Stimulated activated CD4-positive, alpha-beta T cell treated with anti-CD3 and anti-CD28 coated beads, TNF-alpha, amount 100 ng/mL, for 4 hours (primary cell): ENCODE data around the gene TPCN2.
"Not testable (repeated sequence)": the region's sequence is repeated elsewhere in the genome, so short reads cannot be mapped to it uniquely, and the experiment has no call there.

Experiments
- DNase-seq, 3 experiments: peaks; one replicate each; pipeline ENCODE4 v3.0.0-alpha.2; 2020; ENCODE audit warnings: low read depth in 3 of 3

The TPCN2 gene

GRCh38 chr11:69129647-69130046 is 80.9 kb downstream of the TPCN2 start:
- no peak for DNase-seq

- DNase-seq = no peak
Measured at GRCh38 chr11:69130654-69131053, 81.9 kb downstream of the TPCN2 start.

- DNase-seq = no peak
Measured at GRCh38 chr11:69131121-69131566, 82.4 kb downstream of the TPCN2 start.

GRCh38 chr11:69131644-69132300 is 83.0 kb downstream of the TPCN2 start:
- no peak for DNase-seq

GRCh38 chr11:69132301-69132670 is 83.6 kb downstream of the TPCN2 start:
- no peak for DNase-seq

- DNase-seq = no peak
Measured at GRCh38 chr11:69133251-69133650, 84.5 kb downstream of the TPCN2 start.

GRCh38 chr11:69134182-69134581 is 85.5 kb downstream of the TPCN2 start:
- DNase-seq = not testable (repeated sequence)

GRCh38 chr11:69134957-69135356 is 86.2 kb downstream of the TPCN2 start:
- no peak for DNase-seq

- no peak for DNase-seq
Measured at GRCh38 chr11:69135420-69136363, 87.0 kb downstream of the TPCN2 start.

GRCh38 chr11:69136471-69136870 is 87.7 kb downstream of the TPCN2 start:
- no peak for DNase-seq

GRCh38 chr11:69137151-69137844 is 88.6 kb downstream of the TPCN2 start:
- DNase-seq = no peak

GRCh38 chr11:69138265-69138664 is 89.5 kb downstream of the TPCN2 start:
- no peak for DNase-seq

GRCh38 chr11:69140161-69140560 is 91.4 kb downstream of the TPCN2 start:
- not testable (repeated sequence) for DNase-seq

- no peak for DNase-seq
Measured at GRCh38 chr11:69140635-69141034, 91.9 kb downstream of the TPCN2 start.

- no peak for DNase-seq
Measured at GRCh38 chr11:69141742-69142141, 93.0 kb downstream of the TPCN2 start.

- DNase-seq = no peak
Measured at GRCh38 chr11:69142895-69143294, 94.2 kb downstream of the TPCN2 start.

GRCh38 chr11:69144316-69145049 is 95.8 kb downstream of the TPCN2 start:
- DNase-seq = no peak

- no peak for DNase-seq
Measured at GRCh38 chr11:69145050-69145380, 96.3 kb downstream of the TPCN2 start.

GRCh38 chr11:69148377-69148762 is 99.6 kb downstream of the TPCN2 start:
- no peak for DNase-seq

- DNase-seq = no peak
Measured at GRCh38 chr11:69148806-69149205, 100.1 kb downstream of the TPCN2 start.

- DNase-seq = not testable (repeated sequence)
Measured at GRCh38 chr11:69149338-69150045, 100.8 kb downstream of the TPCN2 start.
